GM12865 (cell line): ENCODE measurements around the gene PRR15.

Experiments used
- DNase-seq: peaks from one replicate; pipeline ENCODE4 v3.0.0; 2010; ENCODE audit warnings: low read depth
- H3K4me3 ChIP-seq: 2 replicates; pipeline ENCODE4 v1.5.1; 2011; ENCODE audit warnings: mild to moderate bottlenecking, low read depth, low read length, control low read depth
- CTCF ChIP-seq: IDR thresholded peaks from 2 replicates; pipeline ENCODE4 v1.5.1; 2011; ENCODE audit warnings: low read length, control low read depth, low read depth, inconsistent platforms; ENCODE audit not compliant: insufficient read depth; ENCODE audit errors: missing control alignments

Gene PRR15

GRCh38 chr7:29606830-29607229, 43.2 kb downstream of the PRR15 start:
- H3K4me3 ChIP-seq, result no peak overlapping the region
- no peak for DNase-seq
- TF ChIP-seq CTCF, result no peak

- no peak overlapping the region for H3K4me3 ChIP-seq
- no peak for DNase-seq
- no peak for TF ChIP-seq CTCF
Measured at GRCh38 chr7:29607259-29607658, 43.6 kb downstream of the PRR15 start.

- DNase-seq, result no peak
- no peak overlapping the region for H3K4me3 ChIP-seq
- no peak for TF ChIP-seq CTCF
Measured at GRCh38 chr7:29607889-29608288, 44.3 kb downstream of the PRR15 start.

GRCh38 chr7:29609162-29610037, 45.8 kb downstream of the PRR15 start:
- peak; percentile 81 for TF ChIP-seq CTCF
- DNase-seq, result peak; percentile 33
- H3K4me3 ChIP-seq, result no peak overlapping the region

GRCh38 chr7:29610086-29610485, 46.5 kb downstream of the PRR15 start:
- TF ChIP-seq CTCF, result no peak
- no peak overlapping the region for H3K4me3 ChIP-seq
- DNase-seq, result no peak

- no peak overlapping the region for H3K4me3 ChIP-seq
- no peak for DNase-seq
- TF ChIP-seq CTCF, result no peak
Measured at GRCh38 chr7:29611941-29612544, 48.4 kb downstream of the PRR15 start.
